Measurements from ENCODE around the gene TCF3.

GRCh38 chr19:1590641-1591397, 61.6 kb downstream of the TCF3 start:
- TF ChIP-seq CTCF (optimal IDR thresholded peaks at IDR 0.05 in 1 of 3, IDR thresholded peaks at IDR 0.05 in 1 of 3, conservative IDR thresholded peaks at IDR 0.05 in 1 of 3; ENCODE audit: extremely low read depth in 1 of 3, insufficient read depth in 2 of 3, low read length in 3 of 3) (peak; percentile 31 to 48 (median 34)), EZH2 (IDR thresholded peaks at IDR 0.05; ENCODE audit: low read length) (no peak)

Data from keratinocyte (primary cell).